LNCAP (cell line): ENCODE data around the gene ULBP2.

Source experiments
- TF ChIP-seq, protein P1 (sequence below): fragments of 450-650 bp; IDR thresholded peaks from 2 replicates; pipeline ENCODE4 v1.5.1; 2017; ENCODE audit warnings: mild to moderate bottlenecking

ULBP2 gene

DNA sequence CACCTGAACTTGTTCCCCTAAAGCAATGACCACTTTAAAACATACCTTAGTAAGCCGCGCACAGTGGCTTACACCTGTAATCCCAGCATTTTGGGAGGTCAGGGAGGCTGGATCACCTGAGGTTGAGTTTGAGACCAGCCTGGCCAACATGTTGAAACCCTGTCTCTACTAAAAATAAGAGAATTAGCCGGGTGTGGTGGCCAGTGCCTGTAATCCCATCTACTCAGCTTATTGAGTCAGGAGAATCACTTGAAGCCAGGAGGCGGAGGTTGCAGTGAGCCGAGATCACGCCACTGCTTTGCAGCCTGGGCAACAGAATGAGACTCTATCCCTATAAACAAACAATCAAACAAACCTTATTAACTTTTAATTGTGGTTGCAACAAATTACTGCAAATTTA is 42.3 kb upstream of the ULBP2 start:
- TF ChIP-seq, protein P1, sequence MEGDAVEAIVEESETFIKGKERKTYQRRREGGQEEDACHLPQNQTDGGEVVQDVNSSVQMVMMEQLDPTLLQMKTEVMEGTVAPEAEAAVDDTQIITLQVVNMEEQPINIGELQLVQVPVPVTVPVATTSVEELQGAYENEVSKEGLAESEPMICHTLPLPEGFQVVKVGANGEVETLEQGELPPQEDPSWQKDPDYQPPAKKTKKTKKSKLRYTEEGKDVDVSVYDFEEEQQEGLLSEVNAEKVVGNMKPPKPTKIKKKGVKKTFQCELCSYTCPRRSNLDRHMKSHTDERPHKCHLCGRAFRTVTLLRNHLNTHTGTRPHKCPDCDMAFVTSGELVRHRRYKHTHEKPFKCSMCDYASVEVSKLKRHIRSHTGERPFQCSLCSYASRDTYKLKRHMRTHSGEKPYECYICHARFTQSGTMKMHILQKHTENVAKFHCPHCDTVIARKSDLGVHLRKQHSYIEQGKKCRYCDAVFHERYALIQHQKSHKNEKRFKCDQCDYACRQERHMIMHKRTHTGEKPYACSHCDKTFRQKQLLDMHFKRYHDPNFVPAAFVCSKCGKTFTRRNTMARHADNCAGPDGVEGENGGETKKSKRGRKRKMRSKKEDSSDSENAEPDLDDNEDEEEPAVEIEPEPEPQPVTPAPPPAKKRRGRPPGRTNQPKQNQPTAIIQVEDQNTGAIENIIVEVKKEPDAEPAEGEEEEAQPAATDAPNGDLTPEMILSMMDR = no peak

DNA sequence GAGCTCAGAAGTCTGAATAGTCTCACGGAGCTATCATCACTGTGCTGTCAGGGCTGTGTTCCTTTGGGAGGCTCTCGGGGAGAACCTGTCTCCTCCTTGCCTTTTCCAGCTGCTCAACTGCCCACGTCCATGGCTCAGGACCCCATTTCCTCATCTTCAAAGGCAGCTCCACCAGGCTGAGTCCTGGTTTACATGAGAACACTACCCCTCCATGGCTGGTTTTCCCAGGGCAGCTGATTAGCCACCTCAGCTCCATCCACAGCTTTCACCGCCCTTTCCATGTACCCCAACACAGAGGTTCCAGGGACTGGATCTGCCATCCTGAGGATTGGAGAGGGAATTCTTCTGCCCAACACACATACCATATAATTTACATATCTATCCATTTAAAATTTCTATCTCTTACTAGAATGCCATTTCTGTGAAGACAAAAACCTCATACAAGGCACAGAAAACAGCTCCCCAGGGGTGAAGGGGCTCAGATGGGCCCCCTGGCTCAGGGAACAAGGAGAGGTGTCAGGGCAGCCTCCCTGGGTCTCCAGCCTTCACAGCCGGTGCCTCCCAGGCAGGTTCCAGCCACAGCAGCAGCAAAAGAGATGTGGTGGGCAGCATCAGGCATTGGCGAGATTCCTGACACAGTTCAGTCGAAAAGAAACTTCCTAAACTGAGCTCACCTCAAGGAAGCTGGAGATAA is 41.7 kb upstream of the ULBP2 start:
- TF ChIP-seq, protein P1 = no peak

DNA sequence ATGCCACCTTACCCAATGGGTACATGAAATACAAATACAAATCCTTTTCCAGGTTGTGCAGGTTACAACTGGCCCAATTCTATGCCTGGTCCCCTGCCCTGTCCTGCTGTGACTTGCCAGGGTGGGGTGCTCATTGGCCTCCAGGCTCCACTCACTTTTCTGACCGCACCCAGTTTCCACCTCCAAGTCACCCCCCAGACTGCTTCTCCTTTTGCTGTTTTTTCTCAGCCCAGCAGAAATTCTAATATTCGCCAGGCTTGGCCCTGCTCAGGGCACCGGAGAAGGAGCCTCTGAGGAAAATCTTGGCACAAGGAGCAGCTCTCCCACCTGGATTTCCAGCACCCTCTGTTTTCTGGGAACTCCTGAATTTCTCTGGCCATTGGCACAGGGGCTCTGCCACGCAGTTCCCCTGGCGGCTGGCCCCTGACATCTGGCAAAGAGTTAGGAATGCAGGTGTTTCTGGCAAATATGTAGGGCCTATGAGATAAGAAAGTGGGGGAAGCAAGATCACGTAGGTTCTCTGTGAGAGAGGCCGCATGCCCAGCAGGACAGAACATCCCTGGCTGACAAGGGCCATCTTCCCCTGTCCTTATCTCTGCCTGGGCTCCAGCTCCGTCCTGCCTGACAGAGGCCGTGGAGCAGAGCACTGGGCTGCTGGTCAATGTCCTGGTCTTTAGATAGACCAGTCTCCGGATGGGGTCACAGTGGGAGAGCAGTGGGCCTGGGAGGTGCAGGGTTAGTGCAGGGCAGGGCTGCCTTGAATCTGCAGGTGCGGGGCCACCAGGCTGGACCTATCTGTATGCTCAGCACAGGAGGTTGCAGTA is 41.0 kb upstream of the ULBP2 start:
- TF ChIP-seq, protein P1 = no peak

DNA sequence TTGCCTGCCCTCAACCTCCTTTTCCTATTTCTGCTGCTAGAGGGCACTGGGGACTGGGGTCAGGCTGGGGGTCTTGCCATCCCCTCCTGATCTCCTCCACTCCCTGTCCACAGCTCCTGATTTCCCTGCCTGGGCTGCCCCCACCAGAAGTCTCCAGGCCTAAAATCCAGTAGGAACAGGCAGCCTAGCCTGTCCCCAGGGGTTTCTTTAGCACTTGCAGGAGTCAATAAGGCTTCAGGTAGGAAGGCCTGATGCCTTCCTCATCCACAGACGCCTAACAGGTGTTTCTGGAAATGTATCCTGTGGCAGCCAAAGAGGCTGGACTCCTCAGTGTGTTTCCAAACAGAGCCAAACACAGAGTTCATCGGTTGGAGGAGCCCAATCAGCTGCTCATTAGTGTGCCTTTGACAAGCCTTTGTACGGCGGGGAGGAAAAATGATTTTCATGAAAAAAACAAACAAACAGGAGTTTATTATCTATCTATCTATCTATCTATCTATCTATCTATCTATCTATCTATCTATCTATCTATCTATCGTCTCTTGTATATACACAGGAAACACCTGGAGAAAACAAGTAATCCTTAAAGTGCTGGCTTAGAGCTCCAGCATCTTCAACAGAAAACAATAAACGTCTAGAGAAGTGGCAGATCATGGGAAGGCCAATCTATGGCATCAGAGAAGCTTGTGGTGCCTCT is 40.2 kb upstream of the ULBP2 start:
- TF ChIP-seq, protein P1 = no peak

DNA sequence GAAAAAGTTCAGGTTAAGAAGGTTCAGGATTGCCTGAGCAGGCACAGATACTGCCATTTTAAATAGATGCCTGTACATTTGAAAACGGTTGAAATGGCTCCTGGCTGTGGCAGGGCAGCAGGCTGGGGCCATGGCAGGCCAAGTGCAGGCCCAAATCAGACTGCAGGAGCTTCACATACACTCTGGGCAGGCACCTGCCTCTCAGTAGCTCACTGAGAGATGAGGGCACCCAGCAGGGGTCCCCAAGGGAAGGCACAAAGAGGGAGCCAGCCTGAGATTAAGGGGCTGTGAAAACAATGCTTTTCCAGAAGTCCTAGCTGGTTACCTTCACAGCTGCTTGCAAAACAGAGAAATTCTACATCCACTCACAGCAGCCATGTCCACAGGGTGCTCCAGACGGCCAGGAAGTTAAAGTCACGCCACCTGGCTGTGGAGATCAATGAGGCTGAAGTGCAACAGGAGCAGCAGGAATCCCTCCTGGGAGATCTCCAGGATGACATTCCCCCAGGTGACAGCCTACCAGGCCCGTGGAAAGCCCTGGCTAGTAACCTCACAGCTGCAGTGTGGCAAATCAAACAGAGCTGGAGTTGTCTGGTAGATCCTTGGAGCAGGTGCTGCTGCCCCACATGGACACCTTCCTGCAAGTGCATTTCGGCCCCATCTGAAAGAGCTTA is 37.7 kb upstream of the ULBP2 start:
- TF ChIP-seq, protein P1 = no peak

DNA sequence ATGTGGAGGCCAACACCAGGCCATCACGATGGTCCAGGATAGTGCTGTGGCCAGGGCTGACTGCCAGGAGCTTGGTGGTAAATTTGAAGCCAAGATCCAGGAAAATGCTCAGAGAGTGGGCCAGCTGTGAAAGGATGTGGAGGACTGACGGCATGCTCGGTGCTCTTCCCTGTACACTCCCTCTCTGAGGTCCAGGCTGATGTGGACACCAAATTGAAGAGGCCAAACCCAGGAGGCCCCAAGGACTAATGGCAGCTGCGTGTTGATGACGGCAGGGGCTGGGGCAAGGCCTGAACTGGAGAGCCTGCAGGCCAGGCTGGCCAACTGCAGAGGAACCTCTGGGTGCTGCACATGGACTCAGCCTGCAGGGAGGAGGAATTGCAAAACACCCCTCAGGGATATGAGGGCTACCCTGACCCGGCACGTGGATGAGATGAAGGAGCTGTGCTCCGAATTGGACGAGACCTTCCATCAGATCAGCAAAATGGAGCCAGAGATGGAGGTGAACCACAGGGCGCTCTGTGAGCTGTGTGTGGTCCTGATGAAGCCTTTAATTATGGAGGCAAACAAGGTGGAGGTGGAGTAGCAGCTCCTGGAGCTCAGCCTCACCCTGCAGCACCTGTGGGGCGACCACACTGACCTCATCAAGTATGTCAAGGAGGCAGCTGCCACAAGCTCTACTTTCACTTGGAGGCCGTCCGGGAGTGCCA is 37.0 kb upstream of the ULBP2 start:
- TF ChIP-seq, protein P1 = no peak
